SK-N-SH treated with all-trans-retinoic acid at 6 μM for 48 hours (cell line): Measurements from ENCODE around the gene KRTAP10-4.

Experiments
- PATZ1 ChIP-seq: fragments of 250-450 bp; sonication (Bioruptor Pico); IDR thresholded peaks from 2 replicates; pipeline ENCODE4 v1.8.0; 2020; ENCODE audit warnings: mild to moderate bottlenecking, moderate library complexity, borderline replicate concordance
- SNAI2 ChIP-seq: fragments of 250-450 bp; sonication (Bioruptor Pico); IDR thresholded peaks from 2 replicates; pipeline ENCODE4 v1.5.0; 2020; ENCODE audit warnings: mild to moderate bottlenecking, moderate library complexity
- TCF4 ChIP-seq: fragments of 250-450 bp; sonication (Bioruptor Pico); IDR thresholded peaks from 2 replicates; pipeline ENCODE4 v1.8.0; 2021; ENCODE audit warnings: mild to moderate bottlenecking, moderate library complexity, borderline replicate concordance
- ZNF8 ChIP-seq: fragments of 450-650 bp; formaldehyde crosslinking; IDR thresholded peaks from 2 replicates; pipeline ENCODE4 v1.5.0; 2020; ENCODE audit warnings: mild to moderate bottlenecking, moderate library complexity

- TF ChIP-seq TCF4 (CRISPR knock-in tag) (no peak), PATZ1 (no peak), ZNF8 (CRISPR knock-in tag) (no peak), SNAI2 (CRISPR knock-in tag) (no peak)
These were observed 46.2 kb upstream of the KRTAP10-4 start for GRCh38 chr21:44527156-44527982.
